Measurements from ENCODE around the gene SH3PXD2A. TPM values are rescaled to one million over a fixed set of nuclear protein-coding genes. Genes with fewer than 3 reads are reported as not detected.

Gene SH3PXD2A
- total and polyA plus RNA-seq, 3 experiments from 2014 or later = 0.48 to 8.0 (median 7.7) TPM

GRCh38 chr10:103546401-103546800 lies 309.0 kb downstream of the SH3PXD2A start:
- peaks cover 11 to 13% (median 13%) of the 10 kb centered on the region in 3 donors for H3K4me1 Mint-ChIP-seq
- Histone ChIP-seq H3K36me3 (ENCODE audit: insufficient read depth, low read length) (no peaks in the 10 kb centered on the region), H3K27ac (ENCODE audit: low read depth, low read length) (no peak overlapping the region), H3K9me3 (ENCODE audit: low read length) (no peaks in the 10 kb centered on the region), H3K4me1 (ENCODE audit: insufficient read depth, low read length) (peaks cover 9% of the 10 kb centered on the region), H3K4me3 (ENCODE audit: low read length) (no peak overlapping the region), H3K27me3 (ENCODE audit: insufficient read depth, low read length, poor library complexity, severe bottlenecking) (no peaks in the 10 kb centered on the region)
- H3K27me3 Mint-ChIP-seq = peaks cover 2 to 5% of the 10 kb centered on the region in 2 donors
- no peaks in the 10 kb centered on the region for H3K36me3 Mint-ChIP-seq
- H3K4me3 Mint-ChIP-seq = no peak overlapping the region
- ChIA-PET CTCF (interaction anchor here (1.1 kb wide), 1 partner anchor 14 kb away, joined by 3 read pairs; no protein-coding TSS in a partner anchor), POLR2A (no interaction called here)
- H3K9me3 Mint-ChIP-seq = no peaks in the 10 kb centered on the region
- H3K27ac Mint-ChIP-seq = peak overlapping the region in 1 of 8 donors; percentile 47
- no peak for DNase-seq

GRCh38 chr10:103545771-103546281 lies 309.6 kb downstream of the SH3PXD2A start:
- H3K4me1 ChIP-seq (ENCODE audit: insufficient read depth, low read length) = peaks cover 9% of the 10 kb centered on the region
- Mint-ChIP-seq H3K4me3 (no peak overlapping the region), H3K4me1 (peaks cover 11 to 13% (median 13%) of the 10 kb centered on the region in 3 donors), H3K27ac (no peak overlapping the region), H3K9me3 (no peaks in the 10 kb centered on the region), H3K36me3 (no peaks in the 10 kb centered on the region), H3K27me3 (peaks cover 2 to 10% of the 10 kb centered on the region in 2 donors)
- no peak overlapping the region for H3K4me3 ChIP-seq (ENCODE audit: low read length)
- ChIA-PET CTCF (interaction anchor here (0.7 to 1.1 kb wide), 2 partner anchors 11 to 15 kb away, joined by 3 read pairs; no protein-coding TSS in a partner anchor), POLR2A (no interaction called here)
- no peak overlapping the region for H3K27ac ChIP-seq (ENCODE audit: low read depth, low read length)
- no peak for DNase-seq
- H3K27me3 ChIP-seq (ENCODE audit: insufficient read depth, low read length, poor library complexity, severe bottlenecking) = no peaks in the 10 kb centered on the region
- H3K9me3 ChIP-seq (ENCODE audit: low read length) = no peaks in the 10 kb centered on the region
- no peaks in the 10 kb centered on the region for H3K36me3 ChIP-seq (ENCODE audit: insufficient read depth, low read length)

- POLR2A ChIA-PET = no interaction called here
- CTCF ChIA-PET = interaction anchor here (0.7 kb wide), 1 partner anchor 10 kb away, joined by 3 read pairs; no protein-coding TSS in a partner anchor
- DNase-seq = no peak
Measured at GRCh38 chr10:103545366-103545765, 310.0 kb downstream of the SH3PXD2A start.

GRCh38 chr10:103544657-103545310 lies 310.6 kb downstream of the SH3PXD2A start:
- CTCF ChIA-PET = no interaction called here
- POLR2A ChIA-PET = no interaction called here
- no peaks in the 10 kb centered on the region for H3K9me3 Mint-ChIP-seq

More at GRCh38 chr10:103545366-103545765, 310.0 kb downstream of the SH3PXD2A start:
- Mint-ChIP-seq H3K36me3 (no peaks in the 10 kb centered on the region), H3K9me3 (no peaks in the 10 kb centered on the region), H3K27me3 (peaks cover 2 to 14% of the 10 kb centered on the region in 2 donors), H3K4me3 (no peak overlapping the region), H3K27ac (peak overlapping the region in 1 of 8 donors; percentile 77), H3K4me1 (peaks cover 11 to 13% (median 13%) of the 10 kb centered on the region in 3 donors)
- Histone ChIP-seq H3K4me3 (ENCODE audit: low read length) (no peak overlapping the region), H3K27ac (ENCODE audit: low read depth, low read length) (no peak overlapping the region), H3K4me1 (ENCODE audit: insufficient read depth, low read length) (peaks cover 9% of the 10 kb centered on the region), H3K36me3 (ENCODE audit: insufficient read depth, low read length) (no peaks in the 10 kb centered on the region), H3K27me3 (ENCODE audit: insufficient read depth, low read length, poor library complexity, severe bottlenecking) (no peaks in the 10 kb centered on the region), H3K9me3 (ENCODE audit: low read length) (no peaks in the 10 kb centered on the region)

More at GRCh38 chr10:103544657-103545310, 310.6 kb downstream of the SH3PXD2A start:
- Mint-ChIP-seq H3K27ac (peak overlapping the region in 1 of 8 donors; percentile 77), H3K4me1 (peaks cover 11 to 13% (median 13%) of the 10 kb centered on the region in 3 donors), H3K27me3 (peaks cover 2 to 16% of the 10 kb centered on the region in 2 donors), H3K36me3 (no peaks in the 10 kb centered on the region), H3K4me3 (no peak overlapping the region)
- Histone ChIP-seq H3K4me1 (ENCODE audit: insufficient read depth, low read length) (peaks cover 9% of the 10 kb centered on the region), H3K4me3 (ENCODE audit: low read length) (no peak overlapping the region), H3K9me3 (ENCODE audit: low read length) (no peaks in the 10 kb centered on the region), H3K27ac (ENCODE audit: low read depth, low read length) (no peak overlapping the region), H3K27me3 (ENCODE audit: insufficient read depth, low read length, poor library complexity, severe bottlenecking) (no peaks in the 10 kb centered on the region), H3K36me3 (ENCODE audit: insufficient read depth, low read length) (no peaks in the 10 kb centered on the region)
- DNase-seq = no peak

Other genes with a start within 250 kb of the SH3PXD2A start
- gene STN1, start 62.6 kb upstream of the SH3PXD2A start, total RNA-seq = 10 to 100 TPM; 23.6 to 24.5 TPM
- gene STN1, start 62.6 kb upstream of the SH3PXD2A start, polyA plus RNA-seq = 101 TPM
- 10 to 100 TPM; 23.7 to 24.8 TPM for gene SLK, start 111.6 kb upstream of the SH3PXD2A start, total RNA-seq
- gene SLK, start 111.6 kb upstream of the SH3PXD2A start, polyA plus RNA-seq = 15.8 TPM
- not detected for gene COL17A1, start 230.3 kb upstream of the SH3PXD2A start, total RNA-seq
- gene COL17A1, start 230.3 kb upstream of the SH3PXD2A start, polyA plus RNA-seq = not detected

All from CD8-positive, alpha-beta memory T cell (primary cell).